Measurements from ENCODE around the gene MARK3.

Gene MARK3

DNA sequence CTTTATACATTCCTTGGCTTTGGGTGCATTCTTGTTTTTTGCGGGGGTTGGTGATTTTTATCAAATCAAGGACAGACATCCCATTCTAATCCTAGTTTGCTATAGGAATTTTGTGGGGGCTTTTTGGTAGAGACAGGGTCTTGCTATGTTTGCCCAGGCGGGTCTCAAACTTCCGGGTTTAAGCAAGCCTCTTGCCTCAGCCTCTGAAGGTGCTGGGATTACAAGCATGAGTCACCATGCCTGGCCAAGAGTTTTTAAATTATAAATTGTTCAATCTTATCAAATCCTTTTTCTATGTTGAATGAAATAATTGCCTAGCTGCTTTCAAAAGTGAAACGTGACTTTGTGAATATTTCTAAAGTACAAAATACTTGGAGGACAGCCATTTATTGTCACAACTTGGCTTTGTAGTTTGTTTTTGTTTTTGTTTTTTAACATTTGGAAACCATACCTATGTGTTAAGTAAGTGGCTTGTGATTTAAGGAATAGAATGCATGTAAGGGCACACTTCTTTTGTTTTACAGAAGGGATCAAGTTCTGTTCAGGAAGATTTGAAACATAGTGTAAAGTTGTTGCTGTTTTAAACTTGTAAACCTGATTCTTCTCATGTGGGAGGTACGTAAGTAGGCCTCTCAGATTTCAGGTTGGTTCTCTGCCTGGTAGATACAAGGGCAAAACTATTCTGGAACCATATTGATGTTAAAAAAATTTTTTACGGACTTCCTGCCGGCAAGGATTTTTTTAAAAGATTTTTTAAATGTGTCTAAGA lies 13.4 kb downstream of the MARK3 start:
- no peak for DNase-seq

DNA sequence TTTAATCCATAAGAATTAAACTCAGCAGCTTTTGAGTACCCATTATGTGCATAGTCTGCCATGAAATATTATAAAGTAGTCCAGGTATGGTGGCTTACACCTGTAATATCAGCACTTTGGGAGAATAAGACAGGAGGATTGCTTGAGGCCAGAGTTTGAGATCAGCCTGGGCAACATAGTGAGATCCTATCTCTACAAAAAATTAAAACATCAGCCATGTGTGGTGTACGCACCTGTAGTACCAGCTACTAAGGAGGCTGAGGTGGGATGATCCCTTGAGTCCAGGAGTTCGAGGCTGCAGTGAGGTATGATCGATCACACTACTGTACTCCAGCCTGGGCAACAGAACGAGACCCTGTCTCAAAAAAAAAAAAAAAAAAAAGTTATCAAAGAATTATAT lies 15.3 kb downstream of the MARK3 start:
- DNase-seq: no peak

DNA sequence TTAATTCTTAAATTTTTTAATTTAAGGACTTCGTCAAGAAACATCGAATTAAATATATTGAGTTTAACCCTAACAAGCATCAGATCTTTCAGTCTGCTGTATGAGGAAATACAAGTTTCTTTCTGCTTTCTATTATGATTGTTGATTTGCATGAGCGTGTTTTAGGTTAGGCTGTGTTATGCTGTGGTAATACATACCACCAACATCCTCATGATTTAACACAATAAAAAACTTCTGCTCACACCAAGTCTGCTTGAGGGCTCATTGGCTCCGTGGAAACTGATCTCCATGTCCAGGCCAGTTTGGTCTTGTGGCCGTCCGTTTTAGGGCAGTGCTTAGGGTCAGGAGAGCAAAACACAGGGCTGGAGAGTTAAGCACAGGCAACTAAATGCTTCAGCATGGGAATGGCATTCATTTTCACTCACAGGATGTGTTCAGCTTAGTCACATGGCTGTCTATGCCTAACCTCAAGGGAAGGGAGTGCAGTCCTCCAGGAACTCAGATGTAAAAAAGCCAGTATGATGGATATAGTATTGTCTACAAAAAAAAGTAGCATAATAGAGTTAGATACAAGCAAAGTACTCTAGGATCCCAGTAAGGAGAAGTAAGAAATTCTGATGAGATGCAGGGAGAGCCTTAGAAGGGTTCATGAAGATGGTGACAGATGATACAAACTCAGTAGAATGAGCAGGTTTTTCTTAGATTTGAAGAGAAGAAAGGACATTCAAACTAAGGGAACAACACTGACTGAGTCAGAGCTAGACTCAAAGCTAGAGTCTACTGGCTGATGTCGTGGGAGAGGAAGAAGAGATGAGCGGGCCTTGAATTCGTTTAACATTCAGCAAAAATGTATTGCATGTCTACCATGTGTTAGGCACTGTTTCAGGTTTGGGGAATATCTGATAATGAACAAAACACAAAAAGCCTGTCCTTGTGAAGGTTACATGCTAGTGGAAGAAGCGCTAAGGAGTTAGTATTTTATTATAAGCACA lies 16.3 kb downstream of the MARK3 start:
- DNase-seq: no peak

DNA sequence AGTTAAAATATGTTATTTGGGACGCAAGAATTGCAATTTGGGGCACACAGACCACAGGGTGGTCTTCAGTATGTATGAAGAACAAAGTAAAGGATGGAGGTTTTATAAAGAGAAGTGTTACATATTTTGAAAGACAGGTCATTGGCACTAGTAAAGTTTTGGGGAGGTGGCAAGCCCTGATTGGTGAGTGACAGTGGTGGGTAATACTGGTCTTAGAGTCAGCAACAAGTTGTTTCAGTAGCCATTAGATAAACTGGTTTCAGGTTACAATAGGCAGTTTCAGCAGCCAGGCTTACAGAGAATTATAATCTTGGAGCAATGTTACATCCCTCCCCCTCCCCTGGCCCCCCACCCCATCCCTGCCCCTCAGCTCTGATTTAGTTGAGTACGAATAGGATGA lies 17.5 kb downstream of the MARK3 start:
- no peak for DNase-seq

DNA sequence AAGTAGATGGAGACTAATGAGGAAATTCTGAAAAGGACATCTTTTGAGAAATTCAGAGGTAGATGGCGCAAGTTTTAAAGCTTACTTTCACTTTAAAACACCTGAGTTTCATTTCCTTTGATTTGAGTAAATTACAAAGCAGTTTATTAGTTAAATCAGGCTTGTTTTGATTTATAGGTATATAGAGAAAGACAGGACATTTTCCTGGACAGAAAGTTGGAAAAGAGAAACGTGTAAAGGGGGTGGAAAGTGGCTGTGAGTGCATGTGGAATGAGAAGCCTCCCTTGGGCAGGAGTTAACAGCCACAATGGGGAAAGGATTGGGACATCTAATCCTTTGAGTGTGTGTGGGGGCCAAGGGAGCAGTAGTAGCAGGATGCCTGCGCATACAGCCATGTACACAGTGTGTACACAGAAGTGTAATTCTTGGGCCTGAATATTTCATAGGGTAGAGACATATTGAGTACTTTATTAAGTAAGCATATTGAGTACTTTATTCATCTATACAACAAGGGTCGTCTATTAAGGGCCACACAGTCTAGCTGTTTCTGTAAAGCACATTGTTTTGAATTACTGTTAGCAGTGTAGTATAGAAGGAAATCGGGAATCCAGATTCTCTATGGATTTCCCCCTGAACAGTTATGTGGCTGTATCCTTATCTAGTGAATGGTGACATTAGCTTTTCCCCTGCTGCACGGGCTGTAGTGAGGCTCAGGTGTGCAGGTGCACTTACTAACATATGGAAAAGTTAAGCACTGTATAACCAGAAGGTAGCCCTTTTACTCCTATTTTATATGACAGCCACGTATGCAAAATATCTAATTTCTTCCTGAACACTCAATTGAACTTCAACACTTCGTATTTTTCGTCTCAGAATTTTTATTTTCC lies 19.1 kb downstream of the MARK3 start:
- DNase-seq: no peak

DNA sequence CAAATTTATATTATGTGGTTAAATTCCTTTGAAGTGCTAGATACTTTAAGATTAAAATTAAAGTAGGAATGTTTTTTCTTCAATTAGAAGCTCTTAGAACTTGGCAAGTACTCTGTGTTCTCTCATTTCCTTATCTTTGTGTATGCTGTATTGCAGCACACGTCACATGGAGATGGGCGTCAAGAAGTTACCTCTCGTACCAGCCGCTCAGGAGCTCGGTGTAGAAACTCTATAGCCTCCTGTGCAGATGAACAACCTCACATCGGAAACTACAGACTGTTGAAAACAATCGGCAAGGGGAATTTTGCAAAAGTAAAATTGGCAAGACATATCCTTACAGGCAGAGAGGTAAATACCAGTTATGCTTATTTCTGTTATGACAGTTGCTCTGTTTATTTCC lies 19.7 kb downstream of the MARK3 start:
- no peak for DNase-seq

DNA sequence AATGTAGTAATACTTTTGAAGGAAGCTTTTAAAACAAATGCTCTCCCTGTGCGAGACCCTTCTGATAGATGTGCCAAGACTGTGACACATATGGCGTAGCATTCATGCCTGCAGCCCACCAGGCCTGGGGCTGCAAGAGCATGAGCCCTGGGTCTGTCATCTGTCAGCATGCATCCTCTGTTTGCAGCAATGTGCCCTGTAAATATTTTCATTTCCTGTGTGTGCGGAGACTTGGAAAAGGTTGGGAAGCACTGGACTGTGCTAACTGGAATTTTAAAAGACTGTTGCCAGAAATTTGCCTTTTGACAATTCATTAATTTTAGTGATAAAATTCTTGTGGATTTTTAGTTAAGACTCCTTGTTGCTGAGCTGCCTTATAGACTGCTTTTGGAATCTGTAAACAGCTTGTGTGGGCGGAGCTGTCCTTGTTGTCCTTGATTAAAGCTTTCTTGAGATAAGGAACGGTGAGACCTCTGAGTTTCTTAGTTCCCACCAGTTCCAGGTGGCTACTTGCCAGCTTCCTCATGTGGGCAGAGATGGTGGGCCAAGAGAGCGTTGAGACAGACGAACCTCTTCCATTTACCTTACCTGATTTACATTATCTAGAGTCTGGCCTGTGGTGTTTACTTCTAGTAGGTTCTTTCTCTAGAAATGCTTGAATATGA lies 23.4 kb downstream of the MARK3 start:
- DNase-seq: no peak

DNA sequence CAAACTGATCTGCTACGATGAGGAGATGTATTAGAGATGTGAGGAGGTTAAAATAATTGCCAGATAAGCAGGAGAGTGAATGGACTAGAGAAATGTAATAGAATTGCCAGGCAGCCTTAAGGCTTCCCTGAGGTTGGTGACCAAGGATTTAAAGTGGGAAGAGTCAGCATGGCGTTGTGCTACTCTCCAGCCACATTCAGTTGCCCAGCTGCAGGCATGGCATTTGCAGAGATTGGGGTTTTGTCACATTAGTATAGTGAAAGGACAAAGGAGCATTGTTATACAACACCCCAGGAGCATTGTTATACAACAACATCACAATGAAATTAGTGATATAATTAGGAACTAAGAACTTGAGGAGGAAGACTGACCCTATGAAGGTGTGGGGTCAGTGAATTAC lies 31.7 kb downstream of the MARK3 start:
- DNase-seq: no peak

DNA sequence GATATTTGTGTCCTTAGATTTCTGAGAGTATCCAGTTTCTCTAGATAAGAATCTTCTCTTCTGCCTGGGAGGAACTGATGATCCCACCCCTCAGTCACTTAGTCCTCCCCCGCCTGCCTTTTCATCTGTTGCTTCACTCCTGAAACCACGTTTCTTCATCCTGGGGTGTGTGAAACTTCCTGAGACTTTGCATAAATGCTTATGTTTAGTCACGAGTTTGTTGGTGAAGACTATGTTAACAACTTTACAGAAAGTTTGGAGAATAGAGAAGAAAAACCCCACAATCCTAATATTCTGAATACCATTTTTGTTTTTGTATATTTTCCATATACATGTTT lies 33.2 kb downstream of the MARK3 start:
- DNase-seq: no peak

DNA sequence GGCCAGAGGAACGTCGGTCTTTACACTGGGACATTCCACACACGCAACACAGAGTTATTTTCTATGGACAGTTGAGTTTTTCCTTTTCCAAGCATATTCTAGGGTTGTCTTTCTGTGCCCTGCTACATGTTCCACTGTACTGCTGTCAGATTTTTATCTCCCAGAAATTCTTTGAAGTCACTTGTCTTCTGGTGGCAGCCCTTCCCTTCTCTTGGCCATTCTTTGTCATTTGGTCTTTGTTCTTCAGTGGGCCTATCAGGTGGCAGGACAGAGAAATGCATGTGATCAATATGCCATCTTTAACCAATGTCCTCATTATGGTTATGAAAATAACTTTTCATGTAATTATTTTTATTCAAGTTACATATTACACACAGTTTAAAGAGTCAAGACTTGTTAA lies 36.3 kb downstream of the MARK3 start:
- no peak for DNase-seq

DNA sequence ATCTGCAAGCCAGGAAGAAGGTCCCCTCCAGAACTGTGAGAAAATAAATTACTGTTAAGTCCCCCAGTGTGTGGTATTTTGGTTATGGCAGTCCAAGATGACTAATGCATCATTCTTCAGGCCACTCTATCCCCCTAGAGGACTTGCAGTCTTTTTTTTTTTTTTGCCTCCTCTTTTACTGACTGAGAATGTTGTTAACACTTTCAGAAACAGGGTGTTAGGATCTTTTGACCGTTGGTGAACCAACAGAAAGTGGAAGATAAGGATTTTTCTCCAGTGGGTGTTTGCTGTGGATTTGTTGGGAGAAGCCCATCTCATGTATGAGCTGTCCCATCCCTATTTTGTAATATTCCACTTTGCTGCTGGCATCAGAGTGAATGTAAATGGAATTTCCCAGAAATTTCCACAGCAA lies 37.8 kb downstream of the MARK3 start:
- no peak for DNase-seq

DNA sequence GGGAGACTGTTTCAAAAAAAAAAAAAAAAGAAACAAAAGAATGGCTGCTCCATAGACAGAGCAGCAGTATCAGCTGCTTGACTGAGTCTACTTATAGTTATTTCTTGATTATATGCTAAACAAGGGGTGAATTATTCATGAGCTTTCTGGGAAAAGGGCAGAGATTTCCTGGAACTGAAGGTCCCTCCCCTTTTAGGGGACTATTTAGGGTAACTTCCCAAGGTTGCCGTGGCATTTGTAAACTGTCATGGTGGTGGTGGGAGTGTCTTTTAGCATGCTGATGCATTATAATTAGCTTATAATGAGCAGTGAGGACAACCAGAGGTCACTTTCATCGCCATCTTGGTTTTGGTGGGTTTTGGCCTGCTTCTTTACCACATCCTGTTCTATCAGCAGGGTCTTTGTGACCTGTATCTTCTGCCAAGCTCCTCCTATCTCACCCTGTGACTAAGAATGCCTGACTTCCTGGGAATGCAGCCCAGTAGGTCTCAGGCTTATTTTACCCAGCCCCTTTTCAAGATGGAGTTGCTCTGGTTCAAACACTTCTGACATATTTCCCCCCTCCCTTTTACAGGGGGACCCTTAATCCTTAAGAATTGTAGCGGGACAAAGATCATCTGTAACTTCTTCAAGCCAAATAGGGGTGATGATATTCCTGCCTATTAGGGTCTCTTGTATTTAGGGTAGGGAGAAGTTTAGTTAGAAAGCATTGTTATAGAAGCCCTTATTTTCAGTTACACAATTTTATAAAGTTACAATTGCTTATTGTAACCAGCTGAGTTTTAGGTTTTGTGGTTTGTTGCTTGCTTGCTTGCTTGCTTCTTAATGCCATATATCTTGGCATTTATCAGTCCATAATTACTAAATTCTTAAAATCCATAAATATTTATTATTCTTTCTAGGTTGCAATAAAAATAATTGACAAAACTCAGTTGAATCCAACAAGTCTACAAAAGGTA lies 42.5 kb downstream of the MARK3 start:
- DNase-seq: no peak

DNA sequence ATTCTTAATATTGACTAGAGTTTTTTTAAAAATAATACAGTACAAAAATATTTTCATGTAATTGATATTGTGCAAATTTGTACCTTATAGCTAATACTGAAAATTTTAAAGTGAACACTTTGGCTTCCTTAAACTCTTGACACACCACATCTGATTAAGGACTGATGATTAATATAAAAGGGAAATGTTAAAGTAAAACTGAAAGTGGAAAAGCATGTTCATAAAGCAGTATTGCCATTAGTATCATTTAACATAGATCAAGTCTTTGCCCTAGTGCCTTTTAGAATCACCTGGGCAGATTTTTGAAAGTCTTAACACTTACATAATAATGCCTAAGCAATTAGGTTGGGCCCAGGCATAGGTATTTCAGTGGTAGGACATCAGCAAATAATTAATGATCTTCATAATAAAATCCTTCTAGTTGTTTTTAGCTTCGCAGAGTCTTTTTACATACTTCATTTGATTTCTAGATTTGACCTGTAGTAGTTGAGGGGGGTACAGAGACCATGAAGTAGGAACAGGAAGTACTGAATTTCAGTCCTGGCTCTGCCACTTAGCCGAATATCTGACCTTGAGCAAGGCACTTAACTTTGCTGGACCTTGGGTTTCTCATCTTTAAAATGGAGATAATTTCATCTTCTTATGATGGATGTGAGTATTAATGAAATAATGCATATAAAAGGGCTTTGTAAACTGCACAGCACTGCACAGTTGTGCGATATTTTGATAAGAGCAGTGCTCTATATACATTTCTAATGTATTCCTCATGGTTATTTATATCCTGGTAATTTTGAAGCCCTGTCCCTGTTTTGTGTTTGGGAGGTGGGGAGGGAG lies 43.7 kb downstream of the MARK3 start:
- DNase-seq: no peak

DNA sequence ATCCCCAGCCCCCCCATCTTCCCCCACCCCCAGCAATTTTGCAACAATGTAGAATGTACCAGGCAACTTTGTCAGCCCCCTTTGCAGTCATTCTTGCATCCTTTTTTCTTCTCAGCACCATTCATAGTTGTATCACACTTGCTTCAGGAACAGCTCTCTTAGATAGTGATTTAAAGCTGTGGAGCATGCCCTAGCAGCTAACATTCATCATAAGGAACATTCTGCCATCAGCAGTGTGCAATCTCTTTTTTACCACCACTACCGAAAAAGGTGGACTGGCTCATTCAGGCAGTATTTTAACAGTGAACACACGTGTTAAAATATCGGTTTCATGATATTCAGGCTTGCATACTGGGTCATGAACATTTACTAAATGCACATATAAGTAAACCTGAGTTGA lies 45.1 kb downstream of the MARK3 start:
- DNase-seq: no peak

DNA sequence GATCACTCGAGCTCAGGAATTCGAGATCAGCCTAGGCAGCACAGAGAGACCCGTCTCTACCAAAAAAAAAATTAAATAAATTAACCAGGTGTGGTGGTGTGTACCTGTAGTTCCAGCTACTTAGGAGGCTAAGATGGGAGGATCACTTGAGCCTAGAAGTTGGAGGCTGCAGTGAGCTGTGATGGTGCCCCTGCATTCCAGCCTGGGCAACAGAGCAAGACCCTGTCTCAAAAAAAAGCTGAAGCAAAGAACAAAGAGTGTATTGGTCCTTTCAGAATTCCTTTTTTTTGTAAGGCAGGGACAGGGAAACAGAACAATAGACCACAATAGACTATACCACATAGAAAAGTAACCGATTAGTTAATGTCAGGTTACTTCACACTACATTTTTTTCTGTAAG lies 47.4 kb downstream of the MARK3 start:
- no peak for DNase-seq

DNA sequence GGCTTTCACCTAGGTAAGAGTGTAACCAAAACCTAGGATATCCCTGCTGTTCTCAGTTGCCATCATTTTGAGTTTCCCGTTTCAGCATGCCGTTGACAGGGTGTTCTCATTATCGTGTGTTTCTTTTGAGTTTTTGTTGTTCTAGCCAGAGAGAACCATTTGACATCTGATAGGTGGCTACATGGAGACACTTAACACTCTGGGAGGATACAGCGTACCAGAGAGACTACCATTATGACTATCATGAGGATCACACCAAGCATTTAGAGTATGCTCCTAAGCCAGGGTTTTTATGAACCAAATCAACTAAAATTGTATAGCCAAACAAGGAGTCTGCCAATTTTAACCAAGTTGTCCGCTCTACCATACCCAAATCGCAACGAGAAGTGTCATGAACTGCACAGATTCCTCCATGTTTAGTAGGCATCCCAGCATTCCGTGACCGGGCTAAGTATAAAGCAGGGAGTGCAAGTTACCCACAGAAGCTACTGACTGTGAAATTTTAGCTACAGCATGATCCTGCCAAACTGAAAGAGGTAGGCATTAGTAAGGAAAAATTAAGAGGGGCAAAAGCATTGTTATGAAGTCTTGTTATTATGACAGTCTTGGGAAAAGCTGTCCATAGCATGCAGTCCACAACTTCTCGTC lies 48.8 kb downstream of the MARK3 start:
- DNase-seq: no peak

DNA sequence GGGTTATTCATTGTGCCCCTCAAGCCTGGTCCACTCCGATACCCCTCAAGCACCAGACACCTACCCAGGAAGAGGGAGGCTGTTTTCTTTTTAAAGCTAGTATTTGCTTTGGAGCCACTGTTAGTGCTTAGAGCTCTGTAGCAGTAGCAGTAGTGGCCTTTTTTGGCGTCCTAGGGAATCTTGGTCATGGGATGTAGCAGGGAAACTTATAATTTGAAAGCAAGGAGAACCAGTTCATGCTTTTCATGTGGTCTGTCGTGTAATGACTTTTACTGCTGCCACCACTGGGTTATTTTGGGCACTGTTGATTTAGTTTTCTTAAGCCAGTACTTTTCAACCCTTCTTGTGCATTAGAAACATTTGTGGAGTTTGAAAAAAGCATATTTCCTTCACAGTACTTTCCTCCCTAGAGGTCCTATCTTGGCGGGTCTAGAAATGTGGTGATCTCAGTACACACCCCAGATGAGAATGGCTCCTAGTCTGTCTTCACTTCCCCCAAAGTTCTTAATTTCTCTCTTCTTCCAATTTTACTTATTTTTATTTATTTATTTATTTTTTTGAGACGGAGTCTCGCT lies 49.7 kb downstream of the MARK3 start:
- DNase-seq: no peak

DNA sequence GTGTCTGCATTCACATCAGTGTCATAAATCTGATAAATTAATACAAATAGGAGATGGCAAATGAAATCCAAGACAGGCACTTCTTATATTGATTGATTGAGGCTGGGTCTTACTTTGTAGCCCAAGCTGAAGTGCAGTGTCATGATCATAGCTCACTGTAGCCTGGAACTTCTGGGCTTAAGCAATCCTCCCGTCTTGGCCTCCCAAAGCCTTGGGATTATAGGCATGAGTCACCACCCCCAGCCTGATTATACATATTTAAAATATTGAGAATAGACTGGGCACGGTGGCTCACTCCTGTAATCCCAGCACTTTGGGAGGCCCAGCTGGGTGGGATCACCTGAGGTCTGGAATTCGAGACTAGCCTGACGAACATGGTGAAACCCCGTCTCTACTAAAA lies 51.3 kb downstream of the MARK3 start:
- no peak for DNase-seq

DNA sequence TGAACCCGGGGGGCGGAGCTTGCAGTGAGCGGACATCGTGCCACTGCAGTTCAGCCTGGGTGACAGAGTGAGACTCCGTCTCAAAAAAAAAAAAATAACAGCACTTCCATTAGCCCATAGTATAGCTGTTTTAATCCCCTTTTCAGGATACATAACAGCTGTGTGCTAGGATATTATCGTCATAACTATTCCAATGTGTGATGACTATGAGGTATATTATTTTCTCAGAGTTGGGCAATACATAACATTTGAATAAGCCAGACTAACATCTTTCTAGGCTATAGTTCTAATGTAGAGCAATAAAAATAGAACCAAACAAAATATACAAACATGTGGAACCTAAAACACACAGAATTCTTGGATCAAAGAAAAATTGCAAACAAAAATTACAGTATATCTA lies 57.1 kb downstream of the MARK3 start:
- DNase-seq: no peak

DNA sequence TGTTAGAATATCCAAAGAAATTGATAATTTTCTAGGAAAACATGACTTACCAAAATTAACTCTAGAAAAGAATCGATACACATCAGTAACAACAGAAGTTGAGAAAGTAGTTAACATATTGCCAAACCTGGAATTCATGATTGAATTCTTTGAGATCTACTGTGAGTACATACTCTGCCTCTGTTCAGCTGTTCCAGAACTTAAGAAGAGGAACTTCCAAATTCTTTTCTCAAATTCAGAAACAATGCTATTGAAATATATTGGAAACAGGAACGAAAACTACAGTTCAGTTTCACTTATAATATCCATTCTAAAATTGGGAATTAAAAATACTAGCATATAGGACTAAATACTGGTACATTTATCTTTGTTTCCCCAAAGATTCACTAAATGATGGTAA lies 57.9 kb downstream of the MARK3 start:
- DNase-seq: no peak
